TTC549 (cell line): ENCODE data around the gene TRAPPC5.

Experiments
- FAIRE-seq: peaks from 2 replicates; lab custom pipeline; 2012; peaks lifted over from hg19 to GRCh38; lab: Jason Lieb, UNC

Gene TRAPPC5

GRCh38 chr19:7645656-7646425 is 34.8 kb upstream of the TRAPPC5 start:
- no peak for FAIRE-seq

- no peak for FAIRE-seq
Observed at GRCh38 chr19:7646426-7646700, 34.3 kb upstream of the TRAPPC5 start.

GRCh38 chr19:7647156-7647555 is 33.5 kb upstream of the TRAPPC5 start:
- no peak for FAIRE-seq

- no peak for FAIRE-seq
Observed at GRCh38 chr19:7648265-7649014, 32.2 kb upstream of the TRAPPC5 start.

- no peak for FAIRE-seq
Observed at GRCh38 chr19:7650148-7650547, 30.5 kb upstream of the TRAPPC5 start.

- FAIRE-seq: no peak
Observed at GRCh38 chr19:7652061-7652641, 28.5 kb upstream of the TRAPPC5 start.

- no peak for FAIRE-seq
Observed at GRCh38 chr19:7654401-7654800, 26.2 kb upstream of the TRAPPC5 start.

- no peak for FAIRE-seq
Observed at GRCh38 chr19:7655581-7655980, 25.1 kb upstream of the TRAPPC5 start.

GRCh38 chr19:7657131-7657751 is 23.4 kb upstream of the TRAPPC5 start:
- FAIRE-seq: no peak

GRCh38 chr19:7658219-7658686 is 22.4 kb upstream of the TRAPPC5 start:
- FAIRE-seq: no peak

- no peak for FAIRE-seq
Observed at GRCh38 chr19:7661744-7662538, 18.7 kb upstream of the TRAPPC5 start.

- FAIRE-seq: no peak
Observed at GRCh38 chr19:7662657-7663056, 18.0 kb upstream of the TRAPPC5 start.

- no peak for FAIRE-seq
Observed at GRCh38 chr19:7663706-7664105, 16.9 kb upstream of the TRAPPC5 start.

GRCh38 chr19:7665076-7665475 is 15.6 kb upstream of the TRAPPC5 start:
- no peak for FAIRE-seq

- no peak for FAIRE-seq
Observed at GRCh38 chr19:7668842-7669241, 11.8 kb upstream of the TRAPPC5 start, which contains the start of gene RETN. Gene RETN (plus strand): TSS chr19:7669049. CDS start chr19:7669327, 278 bp downstream.

GRCh38 chr19:7669641-7670040 is 11.0 kb upstream of the TRAPPC5 start:
- no peak for FAIRE-seq

- no peak for FAIRE-seq
Observed at GRCh38 chr19:7670150-7670783, 10.4 kb upstream of the TRAPPC5 start.

- no peak for FAIRE-seq
Observed at GRCh38 chr19:7670790-7671189, 9.8 kb upstream of the TRAPPC5 start.

GRCh38 chr19:7672522-7672921 is 8.1 kb upstream of the TRAPPC5 start:
- FAIRE-seq: no peak

- no peak for FAIRE-seq
Observed at GRCh38 chr19:7674010-7675005, 6.3 kb upstream of the TRAPPC5 start.
